Left hindlimb (tissue), 1 donor: ENCODE results near the gene ODC1.

Experiments used
- DNase-seq: peaks from one replicate; pipeline ENCODE4 v3.0.0-alpha.2; 2018

The ODC1 gene

GRCh38 chr2:10433264-10433946 is 14.7 kb downstream of the ODC1 start:
- no peak for DNase-seq

GRCh38 chr2:10432311-10433181 is 15.6 kb downstream of the ODC1 start:
- no peak for DNase-seq

- DNase-seq: no peak
Observed at GRCh38 chr2:10431797-10432196, 16.3 kb downstream of the ODC1 start.

- no peak for DNase-seq
Observed at GRCh38 chr2:10430886-10431622, 17.1 kb downstream of the ODC1 start.

- DNase-seq: no peak
Observed at GRCh38 chr2:10428924-10429323, 19.2 kb downstream of the ODC1 start.

GRCh38 chr2:10428355-10428754 is 19.8 kb downstream of the ODC1 start:
- no peak for DNase-seq

- no peak for DNase-seq
Observed at GRCh38 chr2:10427618-10427949, 20.5 kb downstream of the ODC1 start.

GRCh38 chr2:10426726-10427617 is 21.2 kb downstream of the ODC1 start:
- no peak for DNase-seq

- no peak for DNase-seq
Observed at GRCh38 chr2:10425699-10426098, 22.4 kb downstream of the ODC1 start.

- no peak for DNase-seq
Observed at GRCh38 chr2:10424916-10425505, 23.1 kb downstream of the ODC1 start.

- DNase-seq: no peak
Observed at GRCh38 chr2:10424051-10424450, 24.1 kb downstream of the ODC1 start.

- no peak for DNase-seq
Observed at GRCh38 chr2:10423400-10423774, 24.7 kb downstream of the ODC1 start.

GRCh38 chr2:10422732-10423399 is 25.3 kb downstream of the ODC1 start:
- no peak for DNase-seq

GRCh38 chr2:10422251-10422650 is 25.9 kb downstream of the ODC1 start:
- DNase-seq: no peak

- DNase-seq: no peak
Observed at GRCh38 chr2:10419553-10420257, 28.4 kb downstream of the ODC1 start.

GRCh38 chr2:10417551-10418335 is 30.4 kb downstream of the ODC1 start:
- no peak for DNase-seq

GRCh38 chr2:10415640-10416039 is 32.5 kb downstream of the ODC1 start:
- no peak for DNase-seq

- no peak for DNase-seq
Observed at GRCh38 chr2:10415048-10415447, 33.1 kb downstream of the ODC1 start.

GRCh38 chr2:10414591-10414990 is 33.5 kb downstream of the ODC1 start:
- peak; percentile 70 for DNase-seq

- DNase-seq: no peak
Observed at GRCh38 chr2:10413991-10414451, 34.1 kb downstream of the ODC1 start.
